Testis (tissue), 3 donors: Measurements from ENCODE around the gene NEFH. TPM values are rescaled to one million over a fixed set of nuclear protein-coding genes. Genes with fewer than 3 reads are reported as not detected.

Experiments used
- DNase-seq: peaks from one replicate; pipeline ENCODE4 v3.0.0-alpha.2; 2019
- H3K27ac ChIP-seq, 2 donors: fragments of 200-600 bp; sonication (generic); one replicate each; pipeline ENCODE4 v1.5.1; 2019
- H3K27me3 ChIP-seq: fragments of 200-600 bp; sonication (generic); one replicate; pipeline ENCODE4 v1.5.1; 2019
- H3K36me3 ChIP-seq: fragments of 200-600 bp; sonication (generic); one replicate; pipeline ENCODE4 v1.5.1; 2017; ENCODE audit warnings: low read depth; ENCODE audit errors: missing control alignments
- H3K4me1 ChIP-seq: fragments of 200-600 bp; sonication (generic); one replicate; pipeline ENCODE4 v1.5.1; 2019
- H3K4me3 ChIP-seq, 2 donors: fragments of 200-600 bp; sonication (generic); one replicate each; pipeline ENCODE4 v1.5.1; 2017 to 2019
- H3K9me3 ChIP-seq: fragments of 200-600 bp; sonication (generic); one replicate; pipeline ENCODE4 v1.5.1; 2017
- CTCF ChIP-seq, 3 experiments: fragments of 450-650 bp in 2 of 3; fragments of 200-600 bp in 1 of 3; sonication (generic) in 1 of 3; IDR thresholded peaks; one replicate each; pipeline ENCODE4 v1.5.1; 2016 to 2019; ENCODE audit warnings: antibody characterized with exemption in 3 of 3, mild to moderate bottlenecking in 2 of 3, moderate library complexity in 1 of 3
- POLR2A ChIP-seq: fragments of 450-650 bp; IDR thresholded peaks from one replicate; pipeline ENCODE4 v1.6.1; 2017; ENCODE audit warnings: antibody characterized with exemption, mild to moderate bottlenecking, moderate library complexity
- WGBS, 2 donors: methylation state at CpG; one replicate each; pipeline ENCODE4 v1.1.5; 2018; 5-methylcytosine and 5-hydroxymethylcytosine counted together
- intact Hi-C: fragments of 100-400 bp; cut with DNase I; formaldehyde crosslinking; loops from one replicate; pipeline ENCODE4 v1.15.1; 2023; ENCODE audit warnings: low total_unique reads
- polyA plus RNA-seq: library from polyadenylated mRNA; stranded (reverse); fragments of 350-450 nt; fragmentation: Illumina TruSeq; extraction: RNeasy Lipid Tissue Mini Kit (QIAGEN cat#74804); gene quantifications from one replicate; pipeline ENCODE4 v1.2.3, GENCODE V29; 2014; ENCODE audit warnings: low read depth, low replicate concordance; ENCODE audit not compliant: insufficient read depth
- total RNA-seq, 2 donors: library from RNA; depleted of rRNA; stranded (reverse); fragments of >200 nt; gene quantifications; one replicate each; pipeline ENCODE4 v1.2.3, GENCODE V29; 2016

The NEFH gene
- total and polyA plus RNA-seq, 3 donors from 2014 or later = 12.0 to 18.6 (median 16.9) TPM

DNA sequence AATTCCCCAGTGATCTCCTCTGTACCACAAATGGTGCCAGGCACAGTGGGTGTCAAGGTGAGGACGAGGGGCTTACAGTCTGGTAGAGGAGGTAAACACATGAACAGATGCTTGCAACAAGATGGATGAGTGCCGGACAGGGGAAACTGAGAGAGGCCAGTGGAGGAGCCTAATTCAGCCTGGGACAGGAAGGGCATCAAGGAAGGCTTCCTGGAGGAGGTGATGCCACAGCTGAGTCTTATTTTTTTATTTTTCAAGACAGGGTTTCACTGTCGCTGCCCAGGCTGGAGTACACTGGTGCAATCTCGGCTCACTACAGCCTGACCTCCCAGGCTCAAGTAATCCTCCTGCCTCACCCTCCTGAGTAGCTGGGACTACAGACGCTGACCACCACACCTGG lies 18.8 kb upstream of the NEFH start:
- Histone ChIP-seq H3K36me3 (no peaks in the 10 kb centered on the region), H3K4me1 (peaks cover under 1% of the 10 kb centered on the region), H3K9me3 (no peaks in the 10 kb centered on the region), H3K27ac (no peak overlapping the region), H3K27me3 (no peaks in the 10 kb centered on the region), H3K4me3 (no peak overlapping the region)
- intact Hi-C loops = no loop called here
- 82 to 90% methylated on average over 5 of the region's 5 CpGs for WGBS, 2 donors
- DNase-seq = no peak
- TF ChIP-seq CTCF (IDR thresholded peaks at IDR 0.05) = no peak

- intact Hi-C loops = no loop called here
- no peak overlapping the region for H3K27ac ChIP-seq
- no peaks in the 10 kb centered on the region for H3K27me3 ChIP-seq
- no peak overlapping the region for H3K4me3 ChIP-seq
- TF ChIP-seq CTCF (IDR thresholded peaks at IDR 0.05) (no peak), POLR2A (no peak)
- WGBS, 2 donors = 90 to 93% methylated on average over 5 to 7 of the region's 7 CpGs
- no peak for DNase-seq
- H3K9me3 ChIP-seq = no peaks in the 10 kb centered on the region
- no peaks in the 10 kb centered on the region for H3K4me1 ChIP-seq
- no peaks in the 10 kb centered on the region for H3K36me3 ChIP-seq
These were observed 16.4 kb upstream of the NEFH start for GRCh38 chr22:29463629-29464028.

DNA sequence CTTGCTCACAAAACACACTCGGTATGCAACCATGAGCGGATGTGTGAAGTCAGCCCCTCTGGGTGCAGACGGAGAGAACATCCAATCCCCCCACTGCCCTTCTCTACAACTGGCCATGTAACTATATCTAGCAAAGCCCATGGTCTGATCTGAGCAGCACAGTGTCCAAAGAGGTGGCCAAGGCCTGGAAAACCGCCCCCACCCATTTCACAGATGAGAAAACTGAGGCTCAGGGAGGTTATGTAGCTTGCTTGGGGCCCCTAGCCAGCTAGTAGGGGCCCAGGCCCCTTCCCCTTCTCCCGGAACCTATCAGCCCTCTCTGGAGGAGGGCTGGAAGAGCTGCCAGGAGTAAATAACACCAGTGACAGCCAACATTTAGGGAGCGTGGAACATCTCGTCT lies 15.4 kb upstream of the NEFH start:
- Histone ChIP-seq H3K36me3 (no peaks in the 10 kb centered on the region), H3K27me3 (no peaks in the 10 kb centered on the region), H3K27ac (no peak overlapping the region), H3K4me1 (no peaks in the 10 kb centered on the region), H3K4me3 (no peak overlapping the region), H3K9me3 (no peaks in the 10 kb centered on the region)
- WGBS, 2 donors = 78 to 89% methylated on average over 7 of the region's 7 CpGs
- TF ChIP-seq POLR2A (no peak), CTCF (IDR thresholded peaks at IDR 0.05) (no peak)
- intact Hi-C loops = no loop called here
- DNase-seq = no peak

- Histone ChIP-seq H3K4me1 (no peaks in the 10 kb centered on the region), H3K36me3 (no peaks in the 10 kb centered on the region), H3K27me3 (no peaks in the 10 kb centered on the region), H3K27ac (no peak overlapping the region), H3K4me3 (peak overlapping the region in 1 of 2 donors; percentile 37), H3K9me3 (no peaks in the 10 kb centered on the region)
- no peak for DNase-seq
- WGBS, 2 donors = 55 to 69% methylated on average over 5 to 9 of the region's 9 CpGs
- TF ChIP-seq CTCF (IDR thresholded peaks at IDR 0.05) (no peak), POLR2A (no peak)
- intact Hi-C loops = no loop called here
These were observed 10.3 kb upstream of the NEFH start for GRCh38 chr22:29469755-29470154.

DNA sequence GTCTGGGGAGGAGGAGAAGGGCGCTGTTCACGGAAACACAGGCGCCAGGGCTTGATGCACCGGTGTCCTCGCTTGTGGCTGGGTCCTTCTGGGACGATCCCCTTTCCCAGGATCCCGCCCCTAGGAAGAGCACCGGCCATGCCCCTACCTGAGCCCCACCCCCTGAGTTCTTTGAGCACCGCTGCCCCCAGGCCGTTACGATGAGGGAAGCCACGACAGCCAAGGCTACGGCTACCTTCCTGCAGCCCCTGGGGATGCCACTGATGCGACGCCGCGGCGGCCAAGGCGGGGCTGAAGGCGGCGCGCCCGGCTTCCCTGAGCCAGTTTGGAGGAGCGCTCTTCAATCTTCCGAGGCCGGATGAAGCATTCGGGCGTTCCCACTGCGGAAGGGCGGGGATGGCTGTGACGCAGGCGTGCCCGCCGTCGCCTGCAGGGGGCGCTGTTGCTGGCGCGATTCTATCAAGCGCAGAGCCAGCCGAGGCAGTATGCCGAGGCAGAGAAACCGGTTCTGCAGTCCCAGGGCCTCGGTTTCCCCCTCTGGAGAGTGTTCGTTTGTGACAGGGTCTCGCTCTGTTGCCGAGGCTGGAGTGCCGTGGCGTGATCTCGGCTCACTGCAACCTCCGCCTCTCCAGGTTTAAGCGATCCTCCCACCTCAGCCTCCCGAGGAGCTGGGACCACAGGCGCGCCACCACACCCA lies 9.7 kb upstream of the NEFH start:
- Histone ChIP-seq H3K4me1 (no peaks in the 10 kb centered on the region), H3K27ac (no peak overlapping the region), H3K36me3 (no peaks in the 10 kb centered on the region), H3K27me3 (no peaks in the 10 kb centered on the region), H3K4me3 (peak overlapping the region in 1 of 2 donors; percentile 37), H3K9me3 (no peaks in the 10 kb centered on the region)
- TF ChIP-seq POLR2A = no peak
- TF ChIP-seq CTCF (IDR thresholded peaks at IDR 0.05) = peak; percentile 61 to 73 (median 63)
- 51 to 55% methylated on average over 26 to 53 of the region's 54 CpGs for WGBS, 2 donors
- intact Hi-C loops = no loop called here
- peak; percentile 73 for DNase-seq
